ENCODE data around the gene AARS2. TPM values are rescaled to one million over a fixed set of nuclear protein-coding genes. Genes with fewer than 3 reads are reported as not detected.

AARS2 gene
- total and polyA plus RNA-seq, 2 donors (not counting 1 experiment from before 2014, with no cell fraction given), result 3.4 to 24.3 TPM

DNA sequence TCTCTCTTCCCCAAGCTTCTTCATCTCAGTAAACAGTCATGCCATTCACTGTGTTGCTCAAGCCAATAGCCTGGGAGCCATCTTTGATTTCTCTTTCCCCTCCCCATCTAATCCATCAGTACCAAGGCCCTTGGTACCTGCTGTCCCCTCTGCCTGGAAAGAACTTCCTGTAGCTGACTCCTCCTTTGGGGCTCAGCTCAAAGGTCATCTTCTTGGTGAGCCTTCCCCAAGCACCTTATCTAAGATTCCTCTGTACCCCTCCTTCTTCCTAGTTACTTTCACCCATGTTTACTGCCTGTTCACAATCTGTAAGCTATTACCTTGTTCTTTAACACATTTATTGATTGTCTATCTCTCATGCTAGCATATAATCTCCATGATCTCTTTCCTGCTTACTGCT is 3.5 kb downstream of the AARS2 start:
- Histone ChIP-seq H4K20me1 (ENCODE audit: control insufficient read depth, extremely low read depth, insufficient read depth, low read length) (no peaks in the 10 kb centered on the region), H3K9ac (ENCODE audit: insufficient read depth, low read length) (no peak overlapping the region), H3K4me3 (replicated peaks in 1 of 4; ENCODE audit: control extremely low read depth in 1 of 4, insufficient read depth in 1 of 4, low read depth in 3 of 4, low read length in 4 of 4) (no peak overlapping the region), H3K36me3 (ENCODE audit: control insufficient read depth, insufficient read depth, low read length) (peaks cover 25% of the 10 kb centered on the region), H3K79me2 (ENCODE audit: control insufficient read depth, insufficient read depth, low read length) (peaks cover 6% of the 10 kb centered on the region), H3K27ac (ENCODE audit: insufficient read depth, low read length) (peak overlapping the region; percentile 53), H3K27me3 (ENCODE audit: control insufficient read depth, insufficient read depth, low read length) (no peaks in the 10 kb centered on the region), H2AFZ (ENCODE audit: low read length) (no peak overlapping the region), H3K4me1 (ENCODE audit: control insufficient read depth, extremely low read depth, insufficient read depth, low read length) (peaks cover 11% of the 10 kb centered on the region), H3K9me3 (ENCODE audit: control insufficient read depth, insufficient read depth, low read depth, low read length) (no peaks in the 10 kb centered on the region), H3K4me2 (ENCODE audit: extremely low read depth, insufficient read depth, low read length) (no peak overlapping the region)
- no peak for DNase-seq (ENCODE audit: low read depth in 2 of 2)
- TF ChIP-seq, protein P1, sequence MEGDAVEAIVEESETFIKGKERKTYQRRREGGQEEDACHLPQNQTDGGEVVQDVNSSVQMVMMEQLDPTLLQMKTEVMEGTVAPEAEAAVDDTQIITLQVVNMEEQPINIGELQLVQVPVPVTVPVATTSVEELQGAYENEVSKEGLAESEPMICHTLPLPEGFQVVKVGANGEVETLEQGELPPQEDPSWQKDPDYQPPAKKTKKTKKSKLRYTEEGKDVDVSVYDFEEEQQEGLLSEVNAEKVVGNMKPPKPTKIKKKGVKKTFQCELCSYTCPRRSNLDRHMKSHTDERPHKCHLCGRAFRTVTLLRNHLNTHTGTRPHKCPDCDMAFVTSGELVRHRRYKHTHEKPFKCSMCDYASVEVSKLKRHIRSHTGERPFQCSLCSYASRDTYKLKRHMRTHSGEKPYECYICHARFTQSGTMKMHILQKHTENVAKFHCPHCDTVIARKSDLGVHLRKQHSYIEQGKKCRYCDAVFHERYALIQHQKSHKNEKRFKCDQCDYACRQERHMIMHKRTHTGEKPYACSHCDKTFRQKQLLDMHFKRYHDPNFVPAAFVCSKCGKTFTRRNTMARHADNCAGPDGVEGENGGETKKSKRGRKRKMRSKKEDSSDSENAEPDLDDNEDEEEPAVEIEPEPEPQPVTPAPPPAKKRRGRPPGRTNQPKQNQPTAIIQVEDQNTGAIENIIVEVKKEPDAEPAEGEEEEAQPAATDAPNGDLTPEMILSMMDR (conservative IDR thresholded peaks at IDR 0.05 in 1 of 2, IDR thresholded peaks at IDR 0.05 in 1 of 2; ENCODE audit: low read depth in 1 of 2, low read length in 2 of 2), result no peak
- TF ChIP-seq EZH2 (IDR thresholded peaks at IDR 0.05; ENCODE audit: low read length, missing control alignments), result no peak

DNA sequence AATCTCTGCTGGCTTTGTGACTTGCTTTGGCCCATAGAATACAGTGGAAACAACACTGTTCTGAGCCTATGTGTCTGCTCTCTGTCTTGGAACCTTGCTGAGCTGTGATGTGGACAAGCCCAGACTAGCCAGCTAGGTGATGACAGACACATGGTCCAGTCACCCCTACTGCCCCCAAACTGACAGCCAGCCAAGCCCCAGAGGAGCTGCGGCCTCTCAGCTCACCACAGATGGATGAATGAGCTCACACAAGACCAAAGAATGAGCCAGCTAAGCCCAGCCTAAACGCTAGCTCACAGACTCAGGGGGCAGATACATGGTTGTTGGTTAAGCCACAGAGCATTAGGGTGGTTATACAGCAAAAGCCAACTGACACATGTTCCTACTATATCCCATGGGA is 4.1 kb downstream of the AARS2 start:
- Histone ChIP-seq H3K4me2 (ENCODE audit: extremely low read depth, insufficient read depth, low read length) (no peak overlapping the region), H3K4me3 (replicated peaks in 1 of 4; ENCODE audit: control extremely low read depth in 1 of 4, insufficient read depth in 1 of 4, low read depth in 3 of 4, low read length in 4 of 4) (no peak overlapping the region), H3K27me3 (ENCODE audit: control insufficient read depth, insufficient read depth, low read length) (no peaks in the 10 kb centered on the region), H3K9me3 (ENCODE audit: control insufficient read depth, insufficient read depth, low read depth, low read length) (no peaks in the 10 kb centered on the region), H4K20me1 (ENCODE audit: control insufficient read depth, extremely low read depth, insufficient read depth, low read length) (no peaks in the 10 kb centered on the region), H3K36me3 (ENCODE audit: control insufficient read depth, insufficient read depth, low read length) (peaks cover 29% of the 10 kb centered on the region), H3K4me1 (ENCODE audit: control insufficient read depth, extremely low read depth, insufficient read depth, low read length) (peaks cover 11% of the 10 kb centered on the region), H3K9ac (ENCODE audit: insufficient read depth, low read length) (no peak overlapping the region), H2AFZ (ENCODE audit: low read length) (no peak overlapping the region), H3K79me2 (ENCODE audit: control insufficient read depth, insufficient read depth, low read length) (peaks cover 6% of the 10 kb centered on the region), H3K27ac (ENCODE audit: insufficient read depth, low read length) (peak overlapping the region; percentile 55)
- TF ChIP-seq, protein P1 (conservative IDR thresholded peaks at IDR 0.05 in 1 of 2, IDR thresholded peaks at IDR 0.05 in 1 of 2; ENCODE audit: low read depth in 1 of 2, low read length in 2 of 2), result no peak
- TF ChIP-seq EZH2 (IDR thresholded peaks at IDR 0.05; ENCODE audit: low read length, missing control alignments), result no peak
- DNase-seq (ENCODE audit: low read depth in 2 of 2), result peak; percentile 81 to 83

DNA sequence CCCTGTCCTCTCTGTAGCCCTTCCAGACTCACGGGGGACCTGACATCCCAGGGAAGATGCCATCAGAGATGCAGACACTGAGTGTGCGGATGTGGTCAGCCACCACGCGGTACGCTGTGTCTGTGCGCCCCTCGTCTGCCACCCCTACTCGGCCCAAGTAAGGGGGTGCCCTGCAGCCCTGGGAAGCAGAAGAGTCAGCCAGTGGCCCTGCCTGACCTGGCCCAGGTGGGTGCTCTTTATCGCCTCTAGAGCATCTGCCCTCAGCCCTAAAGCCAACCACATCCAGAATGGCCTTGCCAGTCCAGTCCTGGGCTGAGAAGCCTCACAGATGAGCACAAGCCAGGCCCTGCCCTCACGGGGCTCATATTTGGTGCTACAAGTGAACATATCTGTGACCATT is 5.9 kb downstream of the AARS2 start:
- no peak for DNase-seq (ENCODE audit: low read depth in 2 of 2)
- Histone ChIP-seq H3K36me3 (ENCODE audit: control insufficient read depth, insufficient read depth, low read length) (peaks cover 36% of the 10 kb centered on the region), H3K27ac (ENCODE audit: insufficient read depth, low read length) (no peak overlapping the region), H4K20me1 (ENCODE audit: control insufficient read depth, extremely low read depth, insufficient read depth, low read length) (no peaks in the 10 kb centered on the region), H3K4me1 (ENCODE audit: control insufficient read depth, extremely low read depth, insufficient read depth, low read length) (peaks cover 9% of the 10 kb centered on the region), H3K9me3 (ENCODE audit: control insufficient read depth, insufficient read depth, low read depth, low read length) (no peaks in the 10 kb centered on the region), H3K79me2 (ENCODE audit: control insufficient read depth, insufficient read depth, low read length) (peaks cover 3% of the 10 kb centered on the region), H2AFZ (ENCODE audit: low read length) (no peak overlapping the region), H3K9ac (ENCODE audit: insufficient read depth, low read length) (no peak overlapping the region), H3K27me3 (ENCODE audit: control insufficient read depth, insufficient read depth, low read length) (no peaks in the 10 kb centered on the region), H3K4me3 (replicated peaks in 1 of 4; ENCODE audit: control extremely low read depth in 1 of 4, insufficient read depth in 1 of 4, low read depth in 3 of 4, low read length in 4 of 4) (no peak overlapping the region), H3K4me2 (ENCODE audit: extremely low read depth, insufficient read depth, low read length) (no peak overlapping the region)
- TF ChIP-seq, protein P1 (conservative IDR thresholded peaks at IDR 0.05 in 1 of 2, IDR thresholded peaks at IDR 0.05 in 1 of 2; ENCODE audit: low read depth in 1 of 2, low read length in 2 of 2), result no peak
- no peak for TF ChIP-seq EZH2 (IDR thresholded peaks at IDR 0.05; ENCODE audit: low read length, missing control alignments)

Measured in fibroblast of lung (primary cell).